GM12878 (cell line): Measurements from ENCODE around the gene SPIC. TPM values are rescaled to one million over a fixed set of nuclear protein-coding genes. Genes with fewer than 3 reads are reported as not detected.
"Not testable (repeated sequence)": the region's sequence is repeated elsewhere in the genome, so short reads cannot be mapped to it uniquely, and the experiment has no call there.

Experiments
- ATAC-seq: fragments of 200-7000 bp; cut with Tn5 transposase; 3 replicates; pipeline ENCODE4 v1.9.1; 2020; ENCODE audit warnings: mild to moderate bottlenecking, moderate library complexity
- BruUV-seq: library from RNA; stranded (reverse); fragments of 400-500 nt; replicated peaks from 2 replicates; lab custom pipeline; 2021; lab: Mats Ljungman, UMichigan
- CTCF ChIA-PET: fragments of 300-600 bp; sonication (Branson Sonifier 250); formaldehyde crosslinking; extraction: SDS; loops from one replicate; lab custom pipeline; 2021; ENCODE audit warnings: inconsistent platforms; lab: Yijun Ruan, JAX
- POLR2A ChIA-PET: fragments of 350-600 bp; formaldehyde crosslinking; extraction: SDS; loops from one replicate; lab custom pipeline; 2021; ENCODE audit warnings: inconsistent platforms; lab: Charles Lee
- RAD21 ChIA-PET: fragments of 300-600 bp; sonication (Branson Sonifier 250); formaldehyde crosslinking; loops from one replicate; lab custom pipeline; 2023; ENCODE audit warnings: antibody characterized with exemption; ENCODE audit not compliant: unreplicated experiment; lab: Charles Lee
- SMC1A ChIA-PET: fragments of 300-600 bp; sonication (Branson Sonifier 250); formaldehyde crosslinking; loops from one replicate; lab custom pipeline; 2023; ENCODE audit not compliant: unreplicated experiment, uncharacterized antibody; lab: Charles Lee
- DNase-seq: peaks from one replicate; pipeline ENCODE4 v3.0.0-alpha.2; 2011; ENCODE audit warnings: low read depth, low spot score
- FAIRE-seq: peaks from 3 replicates; lab custom pipeline; 2011; peaks lifted over from hg19 to GRCh38; lab: Jason Lieb, UNC
- H2AFZ ChIP-seq: 2 replicates; pipeline ENCODE4 v1.6.0; 2011; ENCODE audit warnings: low read depth, low read length, control low read depth; ENCODE audit not compliant: control insufficient read depth
- H3K27ac ChIP-seq: 2 replicates; pipeline ENCODE4 v1.5.1; 2011; ENCODE audit warnings: control low read depth; ENCODE audit not compliant: control insufficient read depth, insufficient read depth
- H3K27me3 ChIP-seq, 2 experiments: replicated peaks in 1 of 2; 2 replicates each; pipeline versions ENCODE4 v1.6.0 to v1.6.1; 2011; ENCODE audit warnings: low read length in 1 of 2; ENCODE audit not compliant: control insufficient read depth in 2 of 2, insufficient read depth in 2 of 2
- H3K36me3 ChIP-seq, 2 experiments: 2 replicates each; pipeline ENCODE4 v1.5.1; 2011; ENCODE audit warnings: low read length in 1 of 2; ENCODE audit not compliant: control insufficient read depth in 2 of 2, insufficient read depth in 2 of 2
- H3K4me1 ChIP-seq: 2 replicates; pipeline ENCODE4 v1.6.1; 2011; ENCODE audit warnings: mild to moderate bottlenecking, low read length, moderate library complexity, mixed read lengths; ENCODE audit not compliant: control insufficient read depth, insufficient read depth
- H3K4me2 ChIP-seq: 2 replicates; pipeline ENCODE4 v1.6.0; 2011; ENCODE audit warnings: control low read depth; ENCODE audit not compliant: control insufficient read depth, insufficient read depth
- H3K4me3 ChIP-seq: fragments of 200-600 bp; sonication (generic); 2 replicates; pipeline ENCODE4 v1.5.1; 2016
- H3K79me2 ChIP-seq: 2 replicates; pipeline ENCODE4 v1.6.0; 2011; ENCODE audit warnings: low read length; ENCODE audit not compliant: control insufficient read depth, insufficient read depth
- H3K9ac ChIP-seq: 2 replicates; pipeline ENCODE4 v1.8.0; 2011; ENCODE audit warnings: low read length, control low read depth, mixed read lengths; ENCODE audit not compliant: control insufficient read depth, insufficient read depth
- H3K9me3 ChIP-seq: replicated peaks from 3 replicates; pipeline ENCODE4 v1.5.1; 2011; ENCODE audit warnings: mild to moderate bottlenecking, low read length; ENCODE audit not compliant: control insufficient read depth, insufficient read depth
- H4K20me1 ChIP-seq: 2 replicates; pipeline ENCODE4 v1.6.0; 2011; ENCODE audit not compliant: control insufficient read depth, insufficient read depth
- ESRRA ChIP-seq: IDR thresholded peaks from 2 replicates; pipeline ENCODE4 v1.6.1; 2012; ENCODE audit warnings: mild to moderate bottlenecking, low read length, improper control_type of control experiment
- IRF4 ChIP-seq: IDR thresholded peaks from 2 replicates; pipeline ENCODE4 v1.6.1; 2011; ENCODE audit warnings: low read depth, low read length
- PBX3 ChIP-seq: IDR thresholded peaks from 2 replicates; pipeline ENCODE4 v1.6.1; 2011; ENCODE audit warnings: mild to moderate bottlenecking, low read depth, low read length, moderate library complexity; ENCODE audit not compliant: insufficient replicate concordance
- RUNX3 ChIP-seq: IDR thresholded peaks from 2 replicates; pipeline ENCODE4 v1.6.1; 2012; ENCODE audit warnings: low read length, inconsistent platforms
- SIN3A ChIP-seq: IDR thresholded peaks from 2 replicates; pipeline ENCODE4 v1.6.1; 2012; ENCODE audit warnings: low read depth, low read length, improper control_type of control experiment
- WGBS: methylation state at CpG from one replicate; pipeline ENCODE4 v1.1.6; 2016; ENCODE audit warnings: low lambda C conversion rate; ENCODE audit not compliant: insufficient replicate concordance, insufficient coverage; ENCODE audit errors: missing lambda C conversion rate; 5-methylcytosine and 5-hydroxymethylcytosine counted together
- in situ Hi-C: fragments of 300-500 bp; cut with MboI; formaldehyde crosslinking; loops from 9 replicates; pipeline ENCODE4 v1.14.3; 2018; ENCODE audit warnings: mixed read lengths
- intact Hi-C: fragments of 100-400 bp; cut with micrococcal nuclease; formaldehyde crosslinking; loops from one replicate; pipeline ENCODE4 v1.14.2; 2022; ENCODE audit not compliant: unreplicated experiment
- polyA plus RNA-seq, 11 experiments: library from polyadenylated mRNA; depleted of rRNA in 4 of 11; unstranded in 6 of 11; stranded (reverse) in 5 of 11; fragments of >200 nt; fragmentation: Nextera tagmentation in 4 of 11; fragmentation: Illumina TruSeq in 1 of 11; extraction: Ambion mirVana in 4 of 11; extraction: Trizol in 1 of 11; gene quantifications; 1 replicate in 1 of 11; 2 replicates in 10 of 11; pipeline versions ENCODE4 v1.2.1 to v1.2.3, GENCODE V29; 2011 to 2016; ENCODE audit warnings: inconsistent platforms in 2 of 11, missing spikeins in 2 of 11, low read depth in 1 of 11
- total RNA-seq, 4 experiments: library from RNA; depleted of rRNA in 3 of 4; stranded (reverse); fragments of >200 nt in 3 of 4; fragmentation: Illumina TruSeq in 1 of 4; extraction: Trizol in 1 of 4; gene quantifications; 2 replicates each; pipeline versions ENCODE4 v1.2.1 to v1.2.3, GENCODE V29; 2013 to 2021

Gene SPIC
- total and polyA plus RNA-seq, 10 of the 15 experiments (the other 5 are each of a cell fraction or from before 2014, with no cell fraction given), result 0.07 to 2.2 (median 0.18) TPM; not detected in 4

GRCh38 chr12:101470939-101471338, 4.2 kb upstream of the SPIC start (continued):
- TF ChIP-seq PBX3 (no peak), SIN3A (no peak), RUNX3 (no peak), IRF4 (no peak), ESRRA (no peak)

GRCh38 chr12:101471878-101472277, 3.3 kb upstream of the SPIC start:
- DNase-seq, H3K36me3 ChIP-seq, ATAC-seq, H2AFZ ChIP-seq, H3K27me3 ChIP-seq, H3K9me3 ChIP-seq, in situ Hi-C loops, H3K4me1 ChIP-seq, H4K20me1 ChIP-seq, FAIRE-seq, H3K4me2 ChIP-seq, POLR2A ChIA-PET, H3K4me3 ChIP-seq, H3K79me2 ChIP-seq, H3K9ac ChIP-seq, BruUV-seq, intact Hi-C loops, H3K27ac ChIP-seq: not testable (repeated sequence)
- ChIA-PET CTCF (interaction anchor here (0.7 to 0.8 kb wide), 2 partner anchors 57 to 65 kb away, joined by 3 to 5 read pairs; no protein-coding TSS in a partner anchor), SMC1A (interaction anchor here (1.1 to 1.8 kb wide), 2 partner anchors 12 to 17 kb away, joined by 3 to 6 read pairs; no protein-coding TSS in a partner anchor), RAD21 (interaction anchor here (1.2 kb wide), 1 partner anchor 9 kb away, joined by 3 read pairs; no protein-coding TSS in a partner anchor)
- 74% methylated on average over 5 of the region's 5 CpGs for WGBS
